Measurements from ENCODE around the gene ANGPTL4. TPM values are rescaled to one million over a fixed set of nuclear protein-coding genes. Genes with fewer than 3 reads are reported as not detected.

ANGPTL4 gene
- total and polyA plus RNA-seq, 2 of the 13 experiments (the other 11 are each of a cell fraction or from before 2014, with no cell fraction given), result 0.80 to 21.7 TPM

- peak; percentile 66; the same call in 1 of the 2 replicates for TF ChIP-seq ZNF280B (CRISPR knock-in tag; IDR thresholded peaks at IDR 0.05; ENCODE audit: borderline replicate concordance)
- TF ChIP-seq ZNF350 (CRISPR knock-in tag; IDR thresholded peaks at IDR 0.05; ENCODE audit: borderline replicate concordance, low read depth), result no peak
- no peak; the same call in 1 of the 2 replicates for TF ChIP-seq GLI4 (CRISPR knock-in tag; IDR thresholded peaks at IDR 0.05; ENCODE audit: borderline replicate concordance)
- TF ChIP-seq RAD21 (CRISPR knock-in tag; IDR thresholded peaks at IDR 0.05), result no peak
- TF ChIP-seq SRSF9 (IDR thresholded peaks at IDR 0.05; ENCODE audit: borderline replicate concordance, insufficient read depth, low read depth, low read length, poor library complexity, severe bottlenecking), result no peak
- no peak for TF ChIP-seq STAT6 (CRISPR knock-in tag; IDR thresholded peaks at IDR 0.05; ENCODE audit: borderline replicate concordance)
- TF ChIP-seq, protein P1, sequence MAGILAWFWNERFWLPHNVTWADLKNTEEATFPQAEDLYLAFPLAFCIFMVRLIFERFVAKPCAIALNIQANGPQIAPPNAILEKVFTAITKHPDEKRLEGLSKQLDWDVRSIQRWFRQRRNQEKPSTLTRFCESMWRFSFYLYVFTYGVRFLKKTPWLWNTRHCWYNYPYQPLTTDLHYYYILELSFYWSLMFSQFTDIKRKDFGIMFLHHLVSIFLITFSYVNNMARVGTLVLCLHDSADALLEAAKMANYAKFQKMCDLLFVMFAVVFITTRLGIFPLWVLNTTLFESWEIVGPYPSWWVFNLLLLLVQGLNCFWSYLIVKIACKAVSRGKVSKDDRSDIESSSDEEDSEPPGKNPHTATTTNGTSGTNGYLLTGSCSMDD (CRISPR knock-in tag; IDR thresholded peaks at IDR 0.05), result no peak
- TF ChIP-seq ZBTB4 (CRISPR knock-in tag; IDR thresholded peaks at IDR 0.05; ENCODE audit: borderline replicate concordance), result no peak
- TF ChIP-seq ZNF546 (CRISPR knock-in tag; conservative IDR thresholded peaks at IDR 0.05), result no peak; the same call in 1 of the 2 replicates
- 0 out of 2 replicates have a peak, but pooled peaks have one; percentile 40 for TF ChIP-seq PAWR (CRISPR knock-in tag; IDR thresholded peaks at IDR 0.05; ENCODE audit: borderline replicate concordance)
- TF ChIP-seq ZNF772 (CRISPR knock-in tag; IDR thresholded peaks at IDR 0.05), result 0 out of 2 replicates have a peak, but pooled peaks have one; percentile 19
- TF ChIP-seq ZNF563 (CRISPR knock-in tag; IDR thresholded peaks at IDR 0.05), result no peak
- TF ChIP-seq ZNF33B (CRISPR knock-in tag; IDR thresholded peaks at IDR 0.05), result no peak
- TF ChIP-seq, protein P2, sequence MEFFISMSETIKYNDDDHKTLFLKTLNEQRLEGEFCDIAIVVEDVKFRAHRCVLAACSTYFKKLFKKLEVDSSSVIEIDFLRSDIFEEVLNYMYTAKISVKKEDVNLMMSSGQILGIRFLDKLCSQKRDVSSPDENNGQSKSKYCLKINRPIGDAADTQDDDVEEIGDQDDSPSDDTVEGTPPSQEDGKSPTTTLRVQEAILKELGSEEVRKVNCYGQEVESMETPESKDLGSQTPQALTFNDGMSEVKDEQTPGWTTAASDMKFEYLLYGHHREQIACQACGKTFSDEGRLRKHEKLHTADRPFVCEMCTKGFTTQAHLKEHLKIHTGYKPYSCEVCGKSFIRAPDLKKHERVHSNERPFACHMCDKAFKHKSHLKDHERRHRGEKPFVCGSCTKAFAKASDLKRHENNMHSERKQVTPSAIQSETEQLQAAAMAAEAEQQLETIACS (CRISPR knock-in tag; IDR thresholded peaks at IDR 0.05), result no peak
- 0 out of 2 replicates have a peak, but pooled peaks have one; percentile 88 for TF ChIP-seq AKAP8 (CRISPR knock-in tag; IDR thresholded peaks at IDR 0.05)
- TF ChIP-seq ZNF10 (CRISPR knock-in tag; IDR thresholded peaks at IDR 0.05; ENCODE audit: borderline replicate concordance, low read depth), result no peak
- no peak for TF ChIP-seq ZNF264 (CRISPR knock-in tag; IDR thresholded peaks at IDR 0.05)
Measured at GRCh38 chr19:8363803-8364771, at the start of gene ANGPTL4 (continued).
